ENCODE results near the gene FIP1L1. TPM values are rescaled to one million over a fixed set of nuclear protein-coding genes. Genes with fewer than 3 reads are reported as not detected.

The FIP1L1 gene
- total RNA-seq, 1 donor from 2014 or later: 20.4 TPM

DNA sequence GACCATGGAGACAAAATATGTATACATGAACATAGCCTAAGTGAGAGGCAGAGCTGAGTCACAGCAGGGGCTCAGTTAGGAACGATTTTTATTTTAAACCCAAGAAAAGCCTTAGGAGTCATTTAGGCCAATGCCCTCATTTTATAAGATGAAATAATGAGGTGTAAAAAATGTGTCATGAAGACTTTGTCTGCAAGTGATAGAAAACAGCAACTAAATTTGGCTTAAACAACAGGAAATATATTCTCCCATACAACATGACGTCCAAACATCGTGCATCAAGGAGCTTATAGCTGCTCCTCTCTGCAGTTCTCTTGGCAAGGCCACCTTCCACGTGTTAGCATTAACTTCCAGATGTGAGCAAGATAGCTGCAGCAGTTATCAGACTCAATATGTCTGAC, 28.4 kb upstream of the FIP1L1 start:
- H3K9me3 ChIP-seq: no peaks in the 10 kb centered on the region
- intact Hi-C loops (cut with DNase I): no loop called here
- H3K36me3 ChIP-seq: peaks cover 3 to 7% of the 10 kb centered on the region in 2 donors
- DNase-seq (ENCODE audit: low spot score in 2 of 2): no peak
- no peak overlapping the region for H3K4me3 ChIP-seq
- H3K27me3 ChIP-seq: no peaks in the 10 kb centered on the region
- peaks cover 0 to 18% of the 10 kb centered on the region in 2 donors for H3K4me1 ChIP-seq
- TF ChIP-seq, protein P1, sequence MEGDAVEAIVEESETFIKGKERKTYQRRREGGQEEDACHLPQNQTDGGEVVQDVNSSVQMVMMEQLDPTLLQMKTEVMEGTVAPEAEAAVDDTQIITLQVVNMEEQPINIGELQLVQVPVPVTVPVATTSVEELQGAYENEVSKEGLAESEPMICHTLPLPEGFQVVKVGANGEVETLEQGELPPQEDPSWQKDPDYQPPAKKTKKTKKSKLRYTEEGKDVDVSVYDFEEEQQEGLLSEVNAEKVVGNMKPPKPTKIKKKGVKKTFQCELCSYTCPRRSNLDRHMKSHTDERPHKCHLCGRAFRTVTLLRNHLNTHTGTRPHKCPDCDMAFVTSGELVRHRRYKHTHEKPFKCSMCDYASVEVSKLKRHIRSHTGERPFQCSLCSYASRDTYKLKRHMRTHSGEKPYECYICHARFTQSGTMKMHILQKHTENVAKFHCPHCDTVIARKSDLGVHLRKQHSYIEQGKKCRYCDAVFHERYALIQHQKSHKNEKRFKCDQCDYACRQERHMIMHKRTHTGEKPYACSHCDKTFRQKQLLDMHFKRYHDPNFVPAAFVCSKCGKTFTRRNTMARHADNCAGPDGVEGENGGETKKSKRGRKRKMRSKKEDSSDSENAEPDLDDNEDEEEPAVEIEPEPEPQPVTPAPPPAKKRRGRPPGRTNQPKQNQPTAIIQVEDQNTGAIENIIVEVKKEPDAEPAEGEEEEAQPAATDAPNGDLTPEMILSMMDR (IDR thresholded peaks at IDR 0.05): no peak
- no peak overlapping the region for H3K27ac ChIP-seq

DNA sequence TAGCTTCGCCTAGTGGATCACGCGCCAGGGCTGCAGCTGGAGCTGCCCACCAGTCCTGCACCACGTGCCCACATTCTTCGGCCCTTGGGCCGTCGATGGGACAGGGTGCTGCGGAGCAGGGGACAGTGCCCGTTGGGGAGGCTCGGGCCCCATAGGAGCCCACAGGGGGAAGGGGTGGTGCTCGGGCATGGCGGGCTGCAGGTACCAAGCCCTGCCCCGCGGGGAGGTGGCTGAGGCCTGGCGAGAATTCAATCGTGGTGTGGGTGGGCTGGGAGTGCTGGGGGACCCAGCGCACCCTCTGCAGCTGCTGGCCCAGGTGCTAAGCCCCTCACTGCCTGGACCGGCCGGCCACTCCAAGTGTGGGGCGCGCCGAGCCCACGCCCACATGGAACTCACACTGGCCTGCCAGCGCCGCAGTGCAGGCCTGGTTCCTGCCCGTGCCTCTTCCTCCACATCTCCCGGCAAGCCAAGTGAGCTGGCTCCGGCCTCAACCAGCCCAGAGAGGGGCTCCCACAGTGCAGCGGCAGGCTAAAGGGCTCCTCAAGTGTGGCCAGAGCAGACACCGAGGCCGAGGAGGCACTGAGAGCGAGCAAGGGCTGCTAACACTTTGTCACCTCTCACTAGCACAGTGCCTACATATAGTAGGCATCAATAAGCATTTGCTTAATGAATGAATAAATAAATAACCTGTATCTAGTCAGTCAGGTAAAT, 23.3 kb upstream of the FIP1L1 start:
- H3K9me3 ChIP-seq: no peaks in the 10 kb centered on the region
- no peaks in the 10 kb centered on the region for H3K4me1 ChIP-seq
- H3K27me3 ChIP-seq: no peaks in the 10 kb centered on the region
- TF ChIP-seq, protein P1 (IDR thresholded peaks at IDR 0.05): no peak
- no peak overlapping the region for H3K4me3 ChIP-seq
- H3K36me3 ChIP-seq: peaks cover 3 to 7% of the 10 kb centered on the region in 2 donors
- intact Hi-C loops (cut with DNase I): no loop called here
- DNase-seq (ENCODE audit: low spot score in 2 of 2): no peak
- no peak overlapping the region for H3K27ac ChIP-seq

DNA sequence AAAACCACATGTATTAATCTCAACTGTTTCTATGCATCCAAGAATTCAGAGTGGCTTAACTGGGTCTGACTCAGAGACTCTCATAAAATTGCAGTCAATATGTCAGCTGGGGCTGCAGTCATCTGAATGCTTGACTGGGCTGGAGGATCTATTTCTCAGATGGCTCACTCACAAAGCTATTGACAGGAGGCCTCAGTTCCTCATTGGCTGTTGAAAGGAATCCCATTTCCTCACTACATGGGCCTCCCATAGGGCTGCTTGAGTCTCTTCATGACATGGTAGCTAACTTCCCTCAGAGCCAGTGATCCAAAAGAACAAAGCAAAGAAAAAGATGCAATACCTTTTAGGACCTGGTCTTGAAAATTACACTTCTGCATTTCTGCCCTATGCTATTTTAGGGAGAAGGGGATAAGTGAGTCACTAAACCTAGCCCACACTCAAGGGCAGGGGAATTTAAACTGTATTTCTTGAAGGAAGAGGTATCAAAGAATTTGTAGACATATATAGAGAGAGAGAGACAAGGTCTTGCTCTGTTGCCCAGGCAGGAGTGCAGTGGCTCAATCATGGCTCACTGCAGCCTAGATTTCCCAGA, 21.4 kb upstream of the FIP1L1 start:
- Histone ChIP-seq H3K9me3 (no peaks in the 10 kb centered on the region), H3K36me3 (peaks cover 3 to 7% of the 10 kb centered on the region in 2 donors), H3K4me1 (no peaks in the 10 kb centered on the region), H3K27me3 (no peaks in the 10 kb centered on the region), H3K4me3 (no peak overlapping the region), H3K27ac (no peak overlapping the region)
- intact Hi-C loops (cut with DNase I): no loop called here
- TF ChIP-seq, protein P1 (IDR thresholded peaks at IDR 0.05): no peak
- DNase-seq (ENCODE audit: low spot score in 2 of 2): no peak

DNA sequence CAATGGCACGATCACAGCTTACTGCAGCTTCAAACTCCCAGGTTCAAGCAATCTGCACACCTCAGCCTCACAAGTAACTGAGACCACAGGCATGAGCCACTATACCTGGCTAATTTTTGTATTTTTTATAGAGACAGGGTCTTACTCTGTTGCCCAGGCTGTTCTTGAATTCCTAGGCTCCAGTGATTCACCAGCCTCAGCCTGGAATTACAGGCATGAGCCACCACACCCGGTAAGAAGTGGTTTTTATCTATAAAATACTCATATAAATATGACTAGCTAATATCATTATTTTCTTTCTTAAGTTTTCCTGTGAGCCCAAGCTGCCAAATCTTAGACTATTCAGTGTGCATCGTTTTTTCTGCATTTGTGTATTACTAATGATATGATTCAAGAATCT, 16.0 kb upstream of the FIP1L1 start:
- no peaks in the 10 kb centered on the region for H3K9me3 ChIP-seq
- TF ChIP-seq, protein P1 (IDR thresholded peaks at IDR 0.05): no peak
- intact Hi-C loops (cut with DNase I): loop anchor here (10.0 kb wide), 1 partner anchor 703 kb away; the partner anchor contains the start of gene CHIC2
- H3K27ac ChIP-seq: no peak overlapping the region
- H3K27me3 ChIP-seq: no peaks in the 10 kb centered on the region
- H3K4me3 ChIP-seq: no peak overlapping the region
- H3K4me1 ChIP-seq: peaks cover 4 to 23% of the 10 kb centered on the region in 2 donors
- no peaks in the 10 kb centered on the region for H3K36me3 ChIP-seq
- DNase-seq (ENCODE audit: low spot score in 2 of 2): no peak

DNA sequence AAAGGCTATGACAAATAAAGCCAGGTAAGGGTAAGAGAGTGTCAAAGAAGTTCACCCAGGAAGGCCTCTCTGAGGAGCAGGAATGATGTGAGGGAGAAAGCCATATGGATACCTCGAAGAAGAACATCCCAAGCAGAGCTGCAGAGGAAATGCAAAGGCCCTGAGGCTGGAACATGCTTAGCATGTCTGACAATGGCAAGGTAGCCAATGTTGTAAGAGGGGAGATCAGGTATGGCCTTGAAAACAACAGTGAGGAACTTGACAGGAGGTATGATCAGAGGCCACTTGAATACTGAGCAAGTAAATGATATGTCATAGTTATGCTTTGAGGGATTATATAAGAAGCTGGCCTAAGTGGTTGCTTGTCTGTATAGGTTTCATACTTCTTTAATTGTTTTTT, 15.3 kb upstream of the FIP1L1 start:
- H3K27me3 ChIP-seq: no peaks in the 10 kb centered on the region
- DNase-seq (ENCODE audit: low spot score in 2 of 2): no peak
- intact Hi-C loops (cut with DNase I): loop anchor here (10.0 kb wide), 1 partner anchor 703 kb away; the partner anchor contains the start of gene CHIC2
- no peak overlapping the region for H3K27ac ChIP-seq
- TF ChIP-seq, protein P1 (IDR thresholded peaks at IDR 0.05): no peak
- peaks cover 4 to 25% of the 10 kb centered on the region in 2 donors for H3K4me1 ChIP-seq
- H3K9me3 ChIP-seq: no peaks in the 10 kb centered on the region
- H3K4me3 ChIP-seq: no peak overlapping the region
- no peaks in the 10 kb centered on the region for H3K36me3 ChIP-seq
